ENCODE results near the gene DIDO1.

DIDO1 gene

DNA sequence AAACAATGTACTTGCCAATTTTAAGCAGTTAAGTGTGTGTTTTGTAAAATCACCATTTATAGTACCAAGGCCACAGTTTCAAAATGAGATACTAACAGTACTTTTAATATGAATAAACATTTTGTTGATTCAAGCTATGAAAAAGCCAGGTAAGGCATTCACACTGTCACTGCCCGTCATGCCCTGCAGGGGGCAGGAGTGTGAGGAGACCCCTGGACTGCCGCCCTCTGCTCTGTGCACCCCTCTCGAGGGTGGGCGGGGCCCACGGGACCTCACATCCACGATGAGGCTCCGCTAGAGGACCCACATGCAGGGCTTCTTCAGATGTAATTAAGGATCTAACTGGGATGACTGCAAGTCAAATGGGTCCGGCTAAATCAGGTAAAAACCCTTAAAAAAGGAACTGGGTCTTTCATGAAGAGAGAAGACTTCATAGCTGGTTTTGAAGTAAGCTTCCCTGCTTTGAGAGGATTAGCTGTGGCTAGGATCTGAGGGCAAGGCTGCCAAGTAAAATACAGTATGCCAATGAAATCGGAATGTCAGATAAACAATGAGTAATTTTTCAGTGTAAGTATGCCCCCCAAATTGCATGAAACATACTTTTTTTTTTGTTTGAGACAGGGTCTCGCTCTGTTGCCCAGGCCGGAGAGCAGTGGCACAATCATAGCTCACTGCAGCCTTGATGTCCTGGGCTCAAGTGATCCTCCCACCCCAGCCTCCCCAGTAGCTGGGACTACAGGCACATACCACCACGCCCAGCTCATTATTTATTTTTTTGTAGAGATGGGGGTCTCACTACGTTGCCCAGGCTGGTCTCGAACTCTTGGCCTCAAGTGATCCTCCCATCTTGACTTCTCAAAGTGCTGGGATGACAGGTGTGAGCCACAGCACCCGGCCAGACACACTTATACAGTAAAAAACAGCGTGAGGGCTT is 18.7 kb downstream of the DIDO1 start:
- no peak for DNase-seq

GRCh38 chr20:62906647-62907375 is 19.5 kb downstream of the DIDO1 start:
- DNase-seq = no peak

- DNase-seq = no peak
Measured at GRCh38 chr20:62906209-62906608, 20.1 kb downstream of the DIDO1 start.

GRCh38 chr20:62905536-62906117 is 20.7 kb downstream of the DIDO1 start:
- DNase-seq = no peak

- DNase-seq = no peak
Measured at GRCh38 chr20:62902926-62903615, 23.2 kb downstream of the DIDO1 start.

DNA sequence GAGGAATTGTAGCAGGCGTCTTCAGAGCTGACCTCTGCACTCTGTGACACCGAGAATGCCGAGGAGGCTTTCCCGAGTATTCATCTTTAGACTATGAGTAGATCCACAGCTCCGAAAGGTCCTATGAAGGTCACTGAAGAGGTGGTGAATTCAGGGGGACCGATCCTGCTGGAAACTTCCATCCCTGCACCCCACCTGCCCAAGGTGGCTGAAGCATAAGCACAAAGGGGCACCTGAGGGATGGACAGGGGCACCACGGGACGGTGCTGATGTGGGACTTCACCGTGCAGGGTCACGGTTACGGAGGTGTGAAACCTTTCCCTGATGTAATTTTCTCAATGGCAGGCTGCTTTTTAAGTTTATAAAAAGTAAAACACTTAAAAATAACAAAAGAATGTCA is 24.4 kb downstream of the DIDO1 start:
- DNase-seq = no peak

- peak; percentile 58 for DNase-seq
Measured at GRCh38 chr20:62900692-62901584, 25.4 kb downstream of the DIDO1 start.

GRCh38 chr20:62900052-62900691 is 26.1 kb downstream of the DIDO1 start:
- peak; percentile 86 for DNase-seq

DNA sequence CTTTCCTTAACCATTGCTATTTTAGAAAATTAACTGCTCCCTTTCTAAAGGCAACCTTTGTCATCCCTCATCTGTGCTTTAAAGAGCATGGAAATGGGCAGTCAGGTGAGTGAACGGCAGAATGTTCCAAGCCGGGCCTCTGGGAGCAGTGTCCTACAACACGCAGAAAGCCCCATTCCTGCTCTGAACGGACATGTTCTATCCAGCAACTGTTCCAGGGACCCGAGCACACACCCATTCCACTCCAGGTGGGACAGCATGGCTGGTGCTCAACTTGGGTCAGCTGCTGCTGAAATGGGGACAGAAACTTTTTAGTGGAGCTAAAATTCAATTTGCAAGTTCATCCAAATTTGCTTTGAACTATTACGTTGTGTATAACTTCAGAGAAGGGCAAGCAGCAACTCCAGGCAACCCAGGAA is 26.7 kb downstream of the DIDO1 start:
- peak; percentile 57 for DNase-seq

DNA sequence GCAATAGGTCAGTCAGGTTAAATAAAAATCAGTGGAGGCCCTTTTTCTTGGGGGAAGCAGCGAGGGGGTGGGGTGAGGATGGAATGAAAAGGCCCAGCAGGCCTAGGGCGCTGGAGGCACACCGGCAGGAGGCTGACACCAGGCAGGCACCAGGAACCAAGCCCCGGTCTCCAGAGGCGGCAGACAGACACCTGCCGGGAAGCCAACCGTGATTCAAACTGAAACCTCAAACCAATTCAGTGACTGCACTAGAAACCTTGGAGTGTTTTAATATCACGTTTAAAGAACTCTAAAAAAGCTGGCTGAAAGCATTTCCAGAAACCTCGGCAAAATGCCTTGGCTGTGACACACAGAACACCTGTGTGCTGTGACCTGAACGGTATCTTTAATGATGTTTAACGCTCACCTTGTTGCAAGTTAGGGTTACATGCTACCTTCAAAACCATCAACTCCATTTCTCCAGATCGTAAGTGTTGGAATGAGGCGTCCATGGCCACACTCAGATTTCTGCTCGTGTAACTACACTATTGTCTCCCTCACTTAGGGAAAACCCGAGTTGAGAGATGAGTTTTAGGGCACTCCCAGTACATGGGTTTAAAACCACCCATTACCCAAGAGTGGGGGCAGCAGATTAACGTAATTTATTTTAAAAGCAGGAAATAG is 27.2 kb downstream of the DIDO1 start:
- peak; percentile 9 for DNase-seq

DNA sequence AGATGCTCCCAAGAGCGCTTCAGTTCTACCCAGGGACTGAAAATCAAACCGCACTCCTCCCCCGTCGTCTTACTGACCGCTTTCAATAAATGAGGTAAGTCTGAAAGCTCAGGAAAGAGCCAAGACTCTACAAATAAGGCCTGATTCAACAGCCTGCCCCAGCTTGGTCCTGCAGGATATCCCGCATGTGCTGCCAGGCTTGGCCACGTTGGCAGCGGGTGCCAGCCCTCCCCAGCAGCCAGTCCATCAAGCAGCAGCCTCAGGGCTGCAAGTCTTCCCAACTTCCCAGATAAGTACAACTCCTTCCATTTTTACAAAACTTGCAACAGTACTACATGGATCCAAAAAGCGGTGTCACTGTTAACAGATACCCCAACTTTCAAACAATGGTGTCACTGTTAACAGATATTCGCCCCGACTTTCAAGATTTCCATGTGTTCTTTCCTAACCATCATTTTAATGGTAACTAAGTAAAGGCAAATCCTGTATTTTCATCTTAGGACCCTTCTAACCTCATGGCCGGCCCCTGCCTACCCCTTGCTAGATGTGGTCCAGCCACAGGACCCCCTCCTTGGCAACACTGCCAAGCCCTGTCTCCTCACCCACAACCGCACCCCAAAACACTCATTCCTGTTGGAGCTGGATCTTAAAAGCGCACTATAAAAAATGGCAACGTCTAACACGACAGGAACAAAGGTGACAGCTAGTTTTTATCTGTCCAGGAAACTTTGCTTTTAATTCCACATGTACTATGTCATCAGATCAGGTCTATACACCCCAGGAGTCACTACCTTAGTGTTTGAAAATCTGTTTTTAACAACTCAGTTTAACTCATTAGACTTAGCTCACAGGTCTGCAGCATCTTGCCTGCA is 28.0 kb downstream of the DIDO1 start:
- no peak for DNase-seq

DNA sequence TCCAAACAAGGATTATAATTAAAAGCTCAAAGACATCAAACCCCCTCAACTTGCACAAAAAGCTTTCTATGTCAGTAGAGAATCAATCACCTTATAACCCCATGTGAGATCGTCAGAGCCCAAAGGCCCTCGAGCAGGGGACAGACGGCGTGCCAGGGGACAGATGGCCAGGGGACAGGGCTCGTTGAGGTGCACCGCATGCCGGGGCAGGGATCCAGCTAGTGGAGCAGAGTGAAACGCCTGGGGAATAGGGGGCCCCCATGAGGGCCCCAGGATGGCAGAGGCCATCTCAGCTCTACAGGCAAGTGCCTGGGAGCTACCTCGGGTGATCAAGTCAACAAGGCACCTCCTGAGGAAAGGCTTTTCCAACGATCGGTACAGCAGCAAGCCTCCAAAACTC is 28.6 kb downstream of the DIDO1 start:
- peak; percentile 15 for DNase-seq

DNA sequence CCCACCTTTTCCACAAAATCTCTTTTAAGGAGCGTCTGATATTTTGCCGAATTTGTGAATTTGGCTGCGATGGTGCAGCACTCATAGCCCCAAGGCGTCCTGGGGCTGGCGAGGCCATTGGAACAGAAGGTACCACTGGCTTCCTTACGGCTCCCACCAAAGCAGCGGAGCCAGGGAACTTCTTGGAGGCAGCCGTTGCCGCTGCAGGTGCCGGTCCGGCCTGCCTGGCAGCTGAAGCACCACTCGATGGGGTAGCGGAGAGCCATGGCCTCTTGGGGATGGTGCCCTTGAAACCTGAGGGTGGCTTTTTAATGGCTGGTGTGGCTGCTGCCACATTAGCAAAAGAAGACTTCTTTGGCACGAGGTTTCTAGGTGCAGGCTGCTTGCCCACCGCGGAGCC is 29.8 kb downstream of the DIDO1 start:
- DNase-seq = no peak

DNA sequence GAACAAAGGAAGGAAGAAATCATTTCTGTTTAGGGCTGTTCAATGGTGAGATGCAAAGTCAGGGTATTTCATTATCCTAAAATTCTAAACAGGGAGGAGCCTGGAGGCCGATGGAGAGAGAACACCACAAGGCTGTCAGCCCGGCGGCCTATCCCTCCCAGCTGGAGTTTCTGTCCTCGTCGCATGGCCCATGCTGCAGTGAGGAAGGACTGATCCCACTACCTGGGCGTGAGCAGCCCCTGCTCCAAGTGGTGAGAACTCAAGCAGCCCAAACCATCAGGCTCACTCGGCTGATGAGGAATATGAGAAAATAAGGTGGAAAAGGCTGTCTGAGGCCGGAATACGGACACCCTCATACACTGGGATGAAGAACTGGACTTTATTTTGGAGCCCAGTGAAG is 30.8 kb downstream of the DIDO1 start:
- DNase-seq = no peak

GRCh38 chr20:62894261-62894660 is 32.0 kb downstream of the DIDO1 start:
- no peak for DNase-seq

DNA sequence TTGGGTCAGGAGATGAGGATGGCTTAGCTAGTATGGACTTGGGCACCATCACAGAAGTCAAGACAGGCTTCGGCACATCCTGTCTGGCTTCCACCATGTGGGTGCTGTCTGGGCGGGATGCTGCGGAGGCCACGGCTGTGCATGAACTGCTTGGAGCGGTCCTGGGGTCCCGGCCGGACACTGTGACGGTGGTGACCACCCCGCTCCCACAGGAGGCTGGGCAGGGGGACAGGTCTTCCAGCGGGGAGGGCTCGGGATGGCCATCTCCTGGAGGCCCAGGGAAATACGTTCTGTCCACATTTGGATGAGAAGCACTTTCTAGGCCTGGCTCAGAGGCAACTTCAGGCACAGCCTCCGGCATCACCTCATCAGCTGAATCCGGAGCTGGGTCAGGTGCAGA is 32.6 kb downstream of the DIDO1 start:
- DNase-seq = no peak

GRCh38 chr20:62892348-62893304 is 33.7 kb downstream of the DIDO1 start:
- no peak for DNase-seq

- peak; percentile 32 for DNase-seq
Measured at GRCh38 chr20:62891111-62891510, 35.2 kb downstream of the DIDO1 start.

- no peak for DNase-seq
Measured at GRCh38 chr20:62890444-62890843, 35.9 kb downstream of the DIDO1 start.
